ENCODE measurements around the gene RHEBL1. TPM values are rescaled to one million over a fixed set of nuclear protein-coding genes. Genes with fewer than 3 reads are reported as not detected.

RHEBL1 gene
- total RNA-seq, 1 donor from 2014 or later = 5.3 TPM

DNA sequence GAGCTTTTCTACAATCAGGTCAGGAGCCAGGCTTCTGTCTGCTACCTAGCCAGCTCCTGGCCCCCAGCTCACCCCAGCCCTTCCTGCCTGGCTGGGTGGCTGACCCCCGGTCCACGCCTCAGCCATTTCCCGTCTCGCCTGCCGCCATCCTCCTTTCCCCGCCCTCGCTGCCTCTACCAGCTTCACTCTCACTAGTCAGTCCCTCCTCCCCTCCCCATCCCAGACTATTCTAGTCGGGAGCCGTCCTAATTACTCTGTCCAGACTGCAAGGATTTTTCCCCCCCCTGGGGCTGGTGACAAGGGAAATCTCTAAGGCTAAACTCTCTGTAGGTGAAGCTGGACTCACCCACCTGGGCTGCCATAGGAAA is 24.0 kb upstream of the RHEBL1 start:
- Histone ChIP-seq H4K20me1 (ENCODE audit: low read depth) (peaks cover 33% of the 10 kb centered on the region), H3K9ac (no peak overlapping the region), H3K27me3 (peaks cover 70% of the 10 kb centered on the region), H3K4me2 (peak overlapping the region; percentile 76), H3K4me3 (peak overlapping the region; percentile 44), H2AFZ (replicated peaks) (no peak overlapping the region), H3K79me2 (ENCODE audit: low read depth) (no peaks in the 10 kb centered on the region), H3F3A (ENCODE audit: low read depth) (peaks cover 54% of the 10 kb centered on the region), H3K27ac (no peak overlapping the region), H3K9me3 (ENCODE audit: low read depth) (no peaks in the 10 kb centered on the region), H3K36me3 (no peaks in the 10 kb centered on the region), H3K4me1 (peaks cover 40% of the 10 kb centered on the region)
- TF ChIP-seq EZH2phosphoT487 (IDR thresholded peaks at IDR 0.05) (no peak), EZH2 (IDR thresholded peaks at IDR 0.05) (no peak)
- TF ChIP-seq, protein P1, sequence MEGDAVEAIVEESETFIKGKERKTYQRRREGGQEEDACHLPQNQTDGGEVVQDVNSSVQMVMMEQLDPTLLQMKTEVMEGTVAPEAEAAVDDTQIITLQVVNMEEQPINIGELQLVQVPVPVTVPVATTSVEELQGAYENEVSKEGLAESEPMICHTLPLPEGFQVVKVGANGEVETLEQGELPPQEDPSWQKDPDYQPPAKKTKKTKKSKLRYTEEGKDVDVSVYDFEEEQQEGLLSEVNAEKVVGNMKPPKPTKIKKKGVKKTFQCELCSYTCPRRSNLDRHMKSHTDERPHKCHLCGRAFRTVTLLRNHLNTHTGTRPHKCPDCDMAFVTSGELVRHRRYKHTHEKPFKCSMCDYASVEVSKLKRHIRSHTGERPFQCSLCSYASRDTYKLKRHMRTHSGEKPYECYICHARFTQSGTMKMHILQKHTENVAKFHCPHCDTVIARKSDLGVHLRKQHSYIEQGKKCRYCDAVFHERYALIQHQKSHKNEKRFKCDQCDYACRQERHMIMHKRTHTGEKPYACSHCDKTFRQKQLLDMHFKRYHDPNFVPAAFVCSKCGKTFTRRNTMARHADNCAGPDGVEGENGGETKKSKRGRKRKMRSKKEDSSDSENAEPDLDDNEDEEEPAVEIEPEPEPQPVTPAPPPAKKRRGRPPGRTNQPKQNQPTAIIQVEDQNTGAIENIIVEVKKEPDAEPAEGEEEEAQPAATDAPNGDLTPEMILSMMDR (IDR thresholded peaks at IDR 0.05) = no peak
- H3K27me3 Mint-ChIP-seq (ENCODE audit: insufficient read depth, low read depth) = peaks cover 66% of the 10 kb centered on the region
- peaks cover 2% of the 10 kb centered on the region for H3K9me3 Mint-ChIP-seq
- H3K27ac Mint-ChIP-seq = no peak overlapping the region
- peaks cover 22% of the 10 kb centered on the region for H3K36me3 Mint-ChIP-seq
- peaks cover 43% of the 10 kb centered on the region for H3K4me1 Mint-ChIP-seq
- peak; percentile 55 for DNase-seq (ENCODE audit: low spot score)
- peak overlapping the region; percentile 73 for H3K4me3 Mint-ChIP-seq

DNA sequence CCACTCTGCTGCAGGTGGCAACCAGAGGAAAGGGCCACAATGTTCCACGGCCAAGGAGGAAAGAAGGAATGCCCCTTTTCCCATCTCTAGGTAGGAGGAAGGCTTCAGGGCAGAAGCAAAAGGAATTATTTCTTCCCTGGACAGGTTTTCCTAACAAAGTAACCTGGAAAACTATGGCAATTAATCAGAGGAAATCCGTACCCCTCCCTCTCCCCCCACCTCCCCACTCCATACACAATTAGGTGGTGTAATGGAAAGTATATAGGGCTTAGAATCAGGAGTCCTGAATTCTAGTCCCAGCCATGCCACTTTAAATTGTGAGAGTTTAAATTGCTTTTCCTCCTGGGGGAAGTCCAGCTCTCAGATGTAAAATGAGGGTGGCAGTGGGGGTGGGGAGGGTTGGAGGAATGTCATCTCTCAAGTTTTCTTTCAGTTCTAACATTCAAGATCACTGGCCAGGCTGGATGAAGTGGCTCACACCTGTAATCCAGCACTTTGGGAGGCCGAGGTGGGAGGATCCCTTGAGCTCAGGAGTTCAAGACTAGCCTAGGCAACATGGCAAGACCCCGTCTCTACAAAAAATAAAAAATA is 23.1 kb upstream of the RHEBL1 start:
- peaks cover 2% of the 10 kb centered on the region for H3K9me3 Mint-ChIP-seq
- H3K27me3 Mint-ChIP-seq (ENCODE audit: insufficient read depth, low read depth) = peaks cover 75% of the 10 kb centered on the region
- TF ChIP-seq, protein P1 (IDR thresholded peaks at IDR 0.05) = no peak
- TF ChIP-seq EZH2phosphoT487 (IDR thresholded peaks at IDR 0.05) = no peak
- no peak for TF ChIP-seq EZH2 (IDR thresholded peaks at IDR 0.05)
- H3K27ac Mint-ChIP-seq = no peak overlapping the region
- no peak overlapping the region for H3K9ac ChIP-seq
- no peak overlapping the region for H3K27ac ChIP-seq
- no peaks in the 10 kb centered on the region for H3K79me2 ChIP-seq (ENCODE audit: low read depth)
- H3K4me2 ChIP-seq = peak overlapping the region; percentile 82
- H3K36me3 Mint-ChIP-seq = peaks cover 16% of the 10 kb centered on the region
- H3K4me3 Mint-ChIP-seq = peak overlapping the region; percentile 81
- no peak for DNase-seq (ENCODE audit: low spot score)
- peaks cover 52% of the 10 kb centered on the region for H3F3A ChIP-seq (ENCODE audit: low read depth)
- H2AFZ ChIP-seq (replicated peaks) = no peak overlapping the region
- H3K27me3 ChIP-seq = peaks cover 78% of the 10 kb centered on the region
- no peaks in the 10 kb centered on the region for H3K9me3 ChIP-seq (ENCODE audit: low read depth)
- H3K36me3 ChIP-seq = no peaks in the 10 kb centered on the region
- H3K4me3 ChIP-seq = peak overlapping the region; percentile 45
- peaks cover 49% of the 10 kb centered on the region for H3K4me1 Mint-ChIP-seq
- H3K4me1 ChIP-seq = peaks cover 40% of the 10 kb centered on the region
- peaks cover 37% of the 10 kb centered on the region for H4K20me1 ChIP-seq (ENCODE audit: low read depth)

DNA sequence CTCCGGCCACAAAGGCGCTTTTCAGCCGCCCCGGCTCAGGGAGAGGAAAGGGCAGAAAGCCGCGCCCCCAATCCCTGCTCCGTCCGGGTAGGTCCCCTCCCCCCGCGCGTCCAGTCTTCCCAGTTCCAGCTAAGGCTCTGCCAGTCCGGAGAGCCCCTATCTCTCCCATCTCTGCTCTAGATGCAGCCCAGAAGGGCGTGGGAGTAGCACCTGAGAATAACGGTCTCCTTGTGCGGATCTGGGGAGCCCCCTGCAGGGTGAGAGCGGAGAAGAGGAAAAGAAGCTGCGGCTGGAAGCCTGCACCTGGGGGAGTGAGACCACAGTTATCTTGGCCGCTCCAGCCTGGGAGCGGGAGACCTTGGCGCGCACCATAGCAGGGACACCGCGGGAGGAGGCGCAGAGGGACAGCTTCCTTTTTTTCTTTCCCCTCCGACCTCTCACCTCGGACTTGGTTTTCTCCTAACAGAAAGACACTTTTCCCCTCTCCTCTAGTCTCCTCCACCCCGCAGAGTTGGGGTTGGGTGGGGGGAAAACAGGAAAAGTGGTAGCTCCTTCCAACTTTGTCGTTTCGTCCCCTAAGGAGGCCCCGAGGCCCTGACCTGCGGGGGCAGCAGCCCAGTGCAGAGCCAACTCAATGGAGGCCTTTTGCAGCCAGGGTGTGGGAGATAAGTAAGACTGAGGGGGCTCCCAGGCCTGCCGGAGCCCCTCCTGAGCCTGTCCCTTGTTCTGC is 22.5 kb upstream of the RHEBL1 start:
- Histone ChIP-seq H3K27me3 (peaks cover 85% of the 10 kb centered on the region), H3K4me2 (peak overlapping the region; percentile 82), H3K36me3 (no peaks in the 10 kb centered on the region), H2AFZ (replicated peaks) (peak overlapping the region; percentile 74), H3K4me1 (peaks cover 40% of the 10 kb centered on the region), H3K27ac (no peak overlapping the region), H3K9ac (no peak overlapping the region), H3K79me2 (ENCODE audit: low read depth) (no peaks in the 10 kb centered on the region), H3K9me3 (ENCODE audit: low read depth) (no peaks in the 10 kb centered on the region), H3K4me3 (peak overlapping the region; percentile 45), H4K20me1 (ENCODE audit: low read depth) (peaks cover 37% of the 10 kb centered on the region), H3F3A (ENCODE audit: low read depth) (peaks cover 52% of the 10 kb centered on the region)
- Mint-ChIP-seq H3K27me3 (ENCODE audit: insufficient read depth, low read depth) (peaks cover 79% of the 10 kb centered on the region), H3K36me3 (peaks cover 16% of the 10 kb centered on the region), H3K4me3 (peak overlapping the region; percentile 81), H3K27ac (no peak overlapping the region), H3K9me3 (peaks cover 2% of the 10 kb centered on the region), H3K4me1 (peaks cover 52% of the 10 kb centered on the region)
- DNase-seq (ENCODE audit: low spot score) = peak; percentile 90
- TF ChIP-seq EZH2 (IDR thresholded peaks at IDR 0.05) (peak; percentile 39), EZH2phosphoT487 (IDR thresholded peaks at IDR 0.05) (no peak)
- TF ChIP-seq, protein P1 (IDR thresholded peaks at IDR 0.05) = peak; percentile 51
